ENCODE results near the gene ADGRE2.
A peak's percentile ranks its signal among the peaks of the same experiment; 100 is the strongest.
"Not testable (repeated sequence)": the region's sequence is repeated elsewhere in the genome, so short reads cannot be mapped to it uniquely, and the experiment has no call there.

The ADGRE2 gene

GRCh38 chr19:14778110-14778845, at the start of gene ADGRE2:
TSS of gene ADGRE2 (minus strand) at chr19:14778560. CDS start at chr19:14776756, 1,804 bp downstream.
- not testable (repeated sequence) for DNase-seq

- DNase-seq, result no peak
Measured at GRCh38 chr19:14826006-14826405, 47.6 kb upstream of the ADGRE2 start.

- DNase-seq, result no peak
Measured at GRCh38 chr19:14821937-14822336, 43.6 kb upstream of the ADGRE2 start.

GRCh38 chr19:14818588-14818987, 40.2 kb upstream of the ADGRE2 start:
- DNase-seq, result no peak

- DNase-seq, result no peak
Measured at GRCh38 chr19:14817052-14817451, 38.7 kb upstream of the ADGRE2 start.

GRCh38 chr19:14814982-14815652, 36.8 kb upstream of the ADGRE2 start:
- no peak for DNase-seq

GRCh38 chr19:14809272-14810057, 31.1 kb upstream of the ADGRE2 start:
- DNase-seq, result no peak

GRCh38 chr19:14804765-14805164, 26.4 kb upstream of the ADGRE2 start:
- no peak for DNase-seq

- no peak for DNase-seq
Measured at GRCh38 chr19:14798760-14799159, 20.4 kb upstream of the ADGRE2 start.

GRCh38 chr19:14796021-14796420, 17.7 kb upstream of the ADGRE2 start:
- no peak for DNase-seq

GRCh38 chr19:14795078-14795721, 16.8 kb upstream of the ADGRE2 start:
- DNase-seq, result no peak

GRCh38 chr19:14792250-14792649, 13.9 kb upstream of the ADGRE2 start:
- not testable (repeated sequence) for DNase-seq

- DNase-seq, result no peak
Measured at GRCh38 chr19:14786421-14786851, 8.1 kb upstream of the ADGRE2 start.

GRCh38 chr19:14785102-14785793, 6.9 kb upstream of the ADGRE2 start:
- DNase-seq, result peak; percentile 35

- peak; percentile 4 for DNase-seq
Measured at GRCh38 chr19:14784730-14785101, 6.4 kb upstream of the ADGRE2 start.

- DNase-seq, result not testable (repeated sequence)
Measured at GRCh38 chr19:14783410-14783998, 5.1 kb upstream of the ADGRE2 start.

- DNase-seq, result no peak
Measured at GRCh38 chr19:14782626-14783409, 4.5 kb upstream of the ADGRE2 start.

GRCh38 chr19:14781713-14782536, 3.6 kb upstream of the ADGRE2 start:
- not testable (repeated sequence) for DNase-seq

GRCh38 chr19:14780622-14781225, 2.4 kb upstream of the ADGRE2 start:
- DNase-seq, result not testable (repeated sequence)

GRCh38 chr19:14779151-14779550, 791 bp upstream of the ADGRE2 start:
- no peak for DNase-seq

All from CD4-positive, alpha-beta T cell treated with Interleukin-17A for 1 hour (primary cell).